GM19467 (cell line): ENCODE data around the gene TPD52L1.

Experiments
- ATAC-seq: cut with Tn5 transposase; IDR thresholded peaks from one replicate; pipeline ENCODE4 v1.9.1; 2021; ENCODE audit warnings: mild to moderate bottlenecking, moderate library complexity; ENCODE audit not compliant: unreplicated experiment

TPD52L1 gene

DNA sequence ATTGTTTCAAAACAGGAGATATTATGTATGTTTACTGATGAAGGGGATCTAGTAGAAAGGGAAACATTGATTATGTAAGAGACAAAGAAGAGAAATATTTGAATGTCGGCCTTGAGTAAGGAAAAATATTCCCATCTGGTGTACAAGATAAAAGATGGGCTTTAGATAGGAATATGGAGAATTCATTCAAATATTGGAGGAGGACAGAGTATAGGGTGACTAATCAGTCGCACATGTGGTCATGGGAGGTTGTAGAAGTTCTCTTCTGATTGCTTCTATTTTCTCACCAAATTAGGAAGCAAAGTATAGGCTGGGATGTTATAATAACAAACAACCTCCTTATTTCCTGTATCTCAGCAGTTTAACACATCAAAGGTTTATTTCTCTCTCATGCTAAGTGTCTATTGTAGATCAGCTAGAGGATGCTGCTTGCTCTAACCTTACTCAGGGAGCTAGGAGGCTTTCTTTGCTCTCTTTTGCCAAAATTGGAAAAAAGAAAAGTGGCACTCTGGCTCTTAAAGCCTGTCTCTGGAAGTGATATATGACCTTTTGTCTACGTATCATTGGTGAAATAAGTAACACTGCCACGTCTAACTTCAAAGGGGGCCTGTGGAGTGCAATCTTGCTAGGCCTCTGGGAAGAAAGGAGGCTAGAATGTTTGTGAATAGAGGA, 149.4 kb downstream of the TPD52L1 start:
- no peak for ATAC-seq

DNA sequence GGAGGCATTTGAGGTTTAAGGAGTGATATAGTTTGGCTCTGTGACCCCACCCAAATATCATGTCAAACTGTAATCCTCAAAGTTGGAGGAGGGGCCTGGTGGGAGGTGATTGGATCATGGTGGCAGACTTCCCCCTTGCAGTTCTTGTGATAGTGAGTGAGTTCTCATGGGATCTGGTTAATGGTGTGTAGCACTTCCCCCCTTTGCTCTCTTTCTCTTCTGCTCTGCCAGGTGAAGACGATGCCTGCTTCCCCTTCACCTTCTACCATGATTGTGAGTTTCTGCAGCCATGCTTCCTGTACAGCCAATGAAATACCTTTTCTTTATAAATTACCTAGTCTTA, 149.9 kb downstream of the TPD52L1 start:
- ATAC-seq: no peak

DNA sequence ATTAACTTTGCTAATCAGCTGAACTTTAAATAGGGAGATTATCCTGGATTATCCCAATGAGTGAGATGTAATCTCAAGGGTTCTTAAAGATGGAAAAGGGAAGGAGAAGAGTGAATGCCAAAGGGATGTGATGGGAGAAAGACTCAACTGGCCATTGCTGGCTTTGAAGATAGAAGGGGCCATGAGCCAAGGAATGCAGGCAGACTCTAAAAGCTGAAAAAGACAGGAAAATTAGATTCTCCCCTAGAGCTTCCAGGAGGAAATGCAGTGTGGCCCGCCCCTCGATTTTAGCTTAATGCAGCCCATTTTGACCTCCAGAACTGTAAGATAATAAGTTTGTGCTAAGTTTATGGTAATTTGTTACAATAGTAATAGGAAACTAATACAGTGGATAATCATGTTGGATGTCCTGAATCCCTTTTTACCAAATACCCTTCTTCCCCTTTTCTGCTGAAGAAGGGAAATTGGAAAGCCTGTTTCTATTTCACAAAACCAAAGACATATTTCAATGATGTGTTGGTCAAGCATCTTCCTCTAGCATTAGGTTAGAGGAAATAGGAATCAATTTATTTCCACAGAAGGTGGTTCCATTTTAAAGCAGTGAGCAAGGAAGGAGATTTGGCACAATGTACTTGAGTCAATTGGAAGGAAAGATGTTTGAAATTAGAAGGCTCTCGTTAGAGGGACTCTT, 151.5 kb downstream of the TPD52L1 start:
- ATAC-seq: no peak

DNA sequence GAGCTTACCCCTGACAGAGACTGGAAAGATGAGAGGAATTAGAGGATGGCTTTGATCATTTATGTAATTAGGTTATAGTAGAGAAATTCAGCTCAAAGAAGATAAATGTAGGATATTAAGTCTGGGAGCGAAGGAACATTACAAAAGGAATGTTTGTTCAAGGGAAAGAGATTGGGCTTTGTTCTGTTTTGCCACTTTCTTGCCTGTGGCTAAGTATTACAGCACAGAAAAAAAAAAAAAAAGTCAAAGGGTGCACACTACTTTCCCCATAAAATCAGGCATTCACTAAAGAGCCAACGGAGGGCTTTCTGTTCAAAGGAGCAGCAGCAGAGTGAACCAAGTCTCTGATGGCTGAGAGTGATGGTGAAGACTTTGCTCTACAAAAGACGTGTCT, 153.2 kb downstream of the TPD52L1 start:
- ATAC-seq: no peak

DNA sequence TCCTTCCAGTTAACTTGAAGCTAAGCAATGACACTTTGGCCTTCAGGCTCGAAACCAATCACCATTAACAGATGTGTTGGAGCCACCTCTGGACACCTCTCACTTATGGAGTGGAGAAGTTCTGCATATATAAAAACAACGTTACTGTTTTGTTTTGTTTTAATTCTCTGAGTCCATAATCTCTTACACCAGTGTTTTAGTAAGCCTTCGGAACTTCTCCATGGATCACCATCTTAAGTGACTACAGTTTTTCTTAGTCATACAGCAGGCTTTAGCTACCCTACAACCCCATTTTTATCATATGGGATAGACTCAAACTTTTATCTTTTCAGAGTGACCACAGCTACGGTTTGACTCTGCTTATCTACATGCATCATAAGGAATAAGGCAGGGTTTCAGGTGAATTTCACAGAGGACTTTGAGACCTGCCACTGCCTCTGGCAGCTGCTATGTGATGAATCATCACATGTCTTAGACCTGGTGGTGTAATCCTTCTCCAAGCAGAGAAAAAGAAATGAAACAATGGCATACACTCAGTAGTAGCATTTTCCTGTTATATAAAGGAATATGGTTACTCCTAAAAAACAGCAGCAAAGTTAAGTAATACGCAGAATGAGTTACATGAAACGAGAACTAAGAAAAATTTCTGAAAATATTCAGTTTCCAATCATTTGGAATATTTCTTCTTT, 153.7 kb downstream of the TPD52L1 start:
- ATAC-seq: no peak

DNA sequence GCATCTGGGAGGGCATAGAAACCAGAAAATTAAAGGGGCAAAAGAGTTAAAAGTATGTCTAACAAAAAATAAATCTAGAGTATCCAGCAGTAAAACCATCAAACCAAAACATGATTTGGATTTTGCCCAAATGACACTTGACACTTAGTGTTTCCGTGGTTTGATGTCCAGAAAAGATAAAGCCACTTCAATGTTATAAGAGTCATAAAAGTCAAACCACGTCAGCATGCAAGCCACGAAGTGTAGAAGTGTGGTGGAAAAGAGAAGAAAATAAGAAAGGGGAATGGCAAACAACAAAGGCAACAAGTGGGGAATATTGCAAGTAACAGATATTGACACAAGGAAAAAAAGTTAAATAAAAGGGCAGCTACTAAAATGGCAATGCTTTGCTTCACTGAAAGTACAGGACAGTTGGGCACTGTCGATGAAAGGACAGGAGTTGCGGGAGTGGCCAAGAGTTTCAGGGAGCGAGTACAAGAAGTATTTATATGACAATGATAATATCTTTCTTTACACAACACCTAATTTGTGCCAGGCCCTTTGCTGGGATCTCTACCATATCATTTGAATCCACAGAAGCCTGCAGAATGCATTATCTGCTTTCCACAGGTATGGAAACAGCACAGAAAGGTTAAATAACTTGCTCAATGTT, 154.5 kb downstream of the TPD52L1 start:
- ATAC-seq: no peak

DNA sequence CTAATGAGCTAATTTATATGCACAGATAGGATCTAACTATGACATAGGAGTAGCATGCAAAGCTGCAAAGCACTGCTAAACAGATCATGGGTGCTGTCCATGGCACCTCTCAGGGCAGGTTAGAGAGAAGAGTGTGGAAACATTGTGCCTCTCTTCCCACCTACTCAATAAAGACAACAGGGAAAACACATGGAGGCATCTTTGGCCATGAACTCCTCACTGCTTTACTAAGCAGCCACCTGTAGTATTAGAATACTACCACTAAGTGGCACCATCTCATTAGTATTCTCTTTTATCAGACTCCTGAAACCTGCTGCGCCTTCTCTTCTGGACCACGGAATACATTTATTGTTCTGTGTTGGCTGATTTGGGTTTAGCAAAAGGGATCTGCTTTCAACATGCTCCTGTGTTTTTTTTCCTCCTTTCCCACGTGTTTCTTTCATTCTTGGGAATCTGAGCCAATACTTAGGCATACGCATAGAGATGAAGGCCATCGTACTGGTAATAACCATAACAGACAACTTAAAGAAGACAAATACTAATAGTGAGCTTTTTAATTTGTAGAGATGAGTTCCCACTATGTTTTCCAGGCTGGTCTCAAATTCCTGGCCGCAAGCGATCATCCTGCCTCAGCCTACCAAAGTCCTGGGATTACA, 157.5 kb downstream of the TPD52L1 start:
- peak; percentile 78 for ATAC-seq

DNA sequence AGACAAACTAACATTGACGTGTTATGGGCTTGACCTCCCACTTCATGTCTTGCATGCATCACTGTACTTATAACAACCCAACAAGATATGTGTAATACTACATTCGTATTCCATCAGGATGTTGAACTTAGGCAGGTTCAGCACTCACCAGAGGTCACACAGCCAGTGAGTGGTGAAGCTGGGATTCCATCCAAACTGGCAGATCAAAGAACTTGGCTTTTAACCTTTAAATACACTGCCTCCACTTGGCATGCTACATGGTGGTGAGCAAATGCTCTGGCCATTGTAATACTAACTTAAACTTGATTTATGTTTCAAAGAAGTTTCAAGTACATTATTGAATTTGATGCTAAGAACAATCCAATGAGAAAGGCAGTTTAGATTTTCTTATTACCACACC, 158.9 kb downstream of the TPD52L1 start:
- ATAC-seq: no peak

DNA sequence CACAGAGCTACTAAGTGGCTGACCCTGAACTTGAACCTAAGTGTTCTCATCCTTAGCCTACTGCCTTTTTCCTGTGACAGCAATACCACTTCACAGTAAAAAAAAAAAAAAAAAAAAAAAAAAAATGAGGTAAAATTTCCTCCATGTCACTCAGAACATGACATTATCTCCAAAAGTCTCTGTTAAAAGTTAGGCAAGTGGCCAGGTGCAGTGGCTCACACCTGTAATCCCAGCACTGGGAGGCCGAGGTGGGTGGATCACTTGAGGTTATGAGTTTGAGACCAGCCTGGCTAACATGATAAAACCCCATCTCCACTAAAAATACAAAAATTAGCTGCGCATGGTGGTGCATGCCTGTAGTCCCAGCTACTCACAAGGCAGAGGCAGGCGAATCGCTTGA, 159.4 kb downstream of the TPD52L1 start:
- no peak for ATAC-seq
